NCI-H1417 (cell line): Measurements from ENCODE around the gene TTPAL.

Experiments
- DNase-seq, 3 experiments: peaks; one replicate each; lab custom pipeline; 2025; lab: John Stamatoyannopoulos, UW

Gene TTPAL

DNA sequence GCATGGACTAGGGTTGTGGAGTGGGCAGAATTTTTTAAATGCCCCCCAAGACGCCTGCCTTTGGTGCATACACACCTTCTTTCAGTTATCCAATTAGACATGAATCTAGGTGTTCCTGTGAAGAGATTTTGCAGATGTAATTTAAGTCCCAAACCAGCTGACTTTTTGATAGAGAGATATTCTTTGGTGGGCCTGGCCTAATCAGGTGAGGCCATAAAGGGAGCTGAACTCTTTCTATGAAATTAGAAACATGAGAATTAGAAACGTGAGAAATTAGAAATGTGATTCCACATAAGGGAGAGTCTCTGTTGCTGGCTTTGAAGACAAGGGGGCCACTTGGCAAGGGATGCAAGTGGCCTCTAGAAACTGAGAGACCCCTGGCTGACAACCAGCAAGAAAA lies 36.4 kb upstream of the TTPAL start:
- DNase-seq = no peak

GRCh38 chr20:44442298-44443070 lies 33.2 kb upstream of the TTPAL start:
- no peak for DNase-seq

- DNase-seq = no peak
These were observed 29.6 kb upstream of the TTPAL start for GRCh38 chr20:44445742-44446710.

DNA sequence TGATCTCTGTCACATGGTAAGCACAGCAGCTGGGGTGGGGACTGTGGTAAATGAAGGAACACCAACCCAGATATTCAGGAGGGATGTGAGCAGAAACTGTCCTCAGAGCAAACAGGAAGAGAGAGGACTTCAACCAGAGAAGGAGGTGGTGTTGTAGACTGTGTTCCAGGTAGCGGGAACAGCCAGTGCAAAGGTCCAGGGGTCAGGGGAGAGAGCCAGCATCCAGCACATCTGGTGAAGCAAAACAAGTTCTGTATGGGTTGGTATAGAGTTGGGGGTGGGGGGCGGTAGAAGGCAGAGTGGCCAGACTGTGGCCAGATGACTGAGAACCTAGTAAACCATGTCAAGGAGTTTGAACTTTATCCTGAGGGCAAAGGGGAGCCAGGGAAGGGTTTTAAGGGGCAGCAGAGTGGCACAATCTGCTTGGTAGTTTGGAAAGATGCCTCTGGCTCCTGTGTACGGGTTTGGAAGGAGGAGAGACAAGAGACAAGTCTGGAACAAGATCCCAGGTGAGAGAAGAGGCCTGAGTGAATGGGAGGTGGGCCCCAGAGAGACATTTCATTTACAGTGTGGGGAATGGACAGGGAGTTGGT lies 27.8 kb upstream of the TTPAL start:
- no peak for DNase-seq

GRCh38 chr20:44448753-44449546 lies 26.7 kb upstream of the TTPAL start:
- DNase-seq = no peak

DNA sequence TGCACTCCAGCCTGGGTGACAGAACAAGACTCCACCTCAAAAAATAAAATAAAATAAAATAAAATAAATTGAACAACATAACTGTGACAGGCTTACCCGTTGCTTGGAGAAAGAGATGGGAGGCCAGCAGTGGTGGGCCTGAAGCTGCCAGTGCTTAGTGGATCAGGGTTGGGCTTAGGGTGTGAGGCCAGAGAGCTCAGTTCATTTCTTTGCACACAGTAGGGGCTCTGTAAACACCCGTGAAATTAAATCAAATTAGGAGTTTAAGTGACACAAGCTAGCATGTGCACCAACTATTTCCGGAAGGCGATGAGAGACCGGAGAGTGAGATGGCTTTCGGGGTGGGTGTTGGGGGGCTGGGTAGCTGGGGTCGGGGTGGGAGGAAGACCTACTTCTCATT lies 25.8 kb upstream of the TTPAL start:
- DNase-seq = no peak

GRCh38 chr20:44450281-44450889 lies 25.3 kb upstream of the TTPAL start:
- peak in 1 of 3 experiments; percentile 16 for DNase-seq

- DNase-seq = no peak
These were observed 24.7 kb upstream of the TTPAL start for GRCh38 chr20:44450903-44451450.

GRCh38 chr20:44454306-44454963 lies 21.2 kb upstream of the TTPAL start:
- DNase-seq = no peak

DNA sequence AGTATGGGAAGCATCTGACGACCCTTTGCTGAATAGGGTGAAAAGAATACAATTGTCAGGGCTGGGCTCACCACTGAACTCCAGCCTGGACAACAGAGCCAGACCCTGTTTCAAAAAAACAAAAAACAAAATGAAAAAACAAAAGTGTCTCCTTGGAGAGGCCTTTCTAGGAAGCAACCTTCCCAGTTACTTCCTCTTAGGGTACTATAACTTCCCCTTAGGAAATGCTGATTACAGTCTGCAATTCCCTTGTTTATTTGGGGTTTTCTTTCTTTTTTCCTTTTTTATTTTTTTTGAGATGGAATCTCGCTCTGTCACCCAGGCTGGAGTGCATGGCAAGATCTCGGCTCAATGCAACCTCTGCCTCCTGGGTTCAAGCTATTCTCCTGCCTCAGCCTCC lies 20.5 kb upstream of the TTPAL start:
- no peak for DNase-seq

- no peak for DNase-seq
These were observed 19.1 kb upstream of the TTPAL start for GRCh38 chr20:44456611-44457010.

DNA sequence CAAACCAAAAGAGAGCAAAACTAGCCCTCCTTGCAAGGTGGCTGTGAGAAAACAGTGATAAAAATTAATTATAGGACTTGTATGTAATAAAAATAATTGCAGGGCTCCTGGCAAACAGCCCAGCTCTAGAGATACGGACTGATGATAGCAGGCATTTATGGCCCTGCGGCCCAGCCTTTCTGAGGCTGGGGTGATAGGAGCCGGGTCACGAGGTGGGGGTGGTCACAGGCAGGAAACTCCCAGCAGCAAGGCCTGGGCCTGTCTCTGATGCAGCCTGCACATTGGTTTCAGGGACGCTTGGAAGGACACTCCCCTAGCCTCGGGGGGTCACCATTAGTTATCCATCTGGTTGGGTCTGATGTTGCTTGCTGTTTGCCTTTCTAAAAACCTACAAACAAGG lies 18.7 kb upstream of the TTPAL start:
- DNase-seq = peak in 2 of 3 experiments; percentile 83 to 95

DNA sequence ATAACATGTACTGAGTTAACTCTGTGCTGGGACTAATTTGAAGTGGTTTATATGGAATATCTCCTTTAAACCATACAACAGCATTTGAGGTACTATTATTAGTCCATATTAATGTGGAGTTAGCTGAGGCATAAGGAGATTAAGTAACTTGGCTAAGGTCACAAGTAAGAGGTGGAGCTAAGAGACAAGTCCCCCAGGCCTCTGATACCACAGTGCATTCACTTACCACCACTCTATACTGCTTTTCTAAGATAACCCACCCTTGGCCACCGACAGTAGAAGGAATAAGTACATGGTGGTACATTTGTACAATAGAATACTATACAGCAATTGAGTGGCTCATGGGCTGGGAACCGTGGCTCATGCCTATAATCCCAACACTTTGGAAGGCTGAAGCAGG lies 16.4 kb upstream of the TTPAL start:
- no peak for DNase-seq

DNA sequence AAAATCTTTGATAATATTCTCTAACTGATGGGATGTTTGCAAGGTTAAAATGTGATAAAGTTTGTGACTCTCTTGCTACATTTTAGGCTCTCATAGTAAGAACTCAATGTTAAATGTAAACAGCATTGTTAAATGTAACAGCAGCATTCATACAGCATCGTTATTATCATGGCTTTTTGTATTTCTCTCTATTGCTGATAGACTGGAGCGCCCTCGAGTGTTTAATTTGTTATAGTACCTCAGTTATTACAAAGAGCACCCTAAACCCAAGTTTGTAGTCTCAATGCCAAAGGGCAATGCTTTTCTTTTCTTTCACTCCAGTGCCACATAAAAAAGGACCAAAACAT lies 14.9 kb upstream of the TTPAL start:
- peak in 2 of 3 experiments; percentile 6 to 64 for DNase-seq

- peak in 1 of 3 experiments; percentile 17 for DNase-seq
These were observed 14.4 kb upstream of the TTPAL start for GRCh38 chr20:44461142-44461802.

GRCh38 chr20:44461803-44462174 lies 13.9 kb upstream of the TTPAL start:
- DNase-seq = no peak

- no peak for DNase-seq
These were observed 12.2 kb upstream of the TTPAL start for GRCh38 chr20:44463466-44463865.

DNA sequence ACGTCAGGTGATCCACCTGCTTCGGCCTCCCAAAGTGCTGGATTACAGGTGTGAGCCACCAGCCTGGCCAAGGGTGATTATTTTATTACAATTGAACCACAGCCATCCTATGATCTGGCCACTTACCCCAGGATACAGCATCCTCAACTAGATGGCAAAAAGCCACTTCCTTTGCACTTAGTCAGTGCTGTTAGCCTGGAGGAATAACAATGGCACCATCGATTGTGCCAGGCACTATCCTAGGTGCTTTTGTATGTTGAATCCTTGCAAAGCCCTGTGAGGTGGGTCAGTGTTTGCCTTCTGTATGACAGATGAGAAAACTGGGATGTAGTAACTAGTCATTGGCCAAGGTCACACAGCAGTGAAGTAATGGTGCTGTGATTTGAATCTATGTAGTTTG lies 11.2 kb upstream of the TTPAL start:
- DNase-seq = no peak

DNA sequence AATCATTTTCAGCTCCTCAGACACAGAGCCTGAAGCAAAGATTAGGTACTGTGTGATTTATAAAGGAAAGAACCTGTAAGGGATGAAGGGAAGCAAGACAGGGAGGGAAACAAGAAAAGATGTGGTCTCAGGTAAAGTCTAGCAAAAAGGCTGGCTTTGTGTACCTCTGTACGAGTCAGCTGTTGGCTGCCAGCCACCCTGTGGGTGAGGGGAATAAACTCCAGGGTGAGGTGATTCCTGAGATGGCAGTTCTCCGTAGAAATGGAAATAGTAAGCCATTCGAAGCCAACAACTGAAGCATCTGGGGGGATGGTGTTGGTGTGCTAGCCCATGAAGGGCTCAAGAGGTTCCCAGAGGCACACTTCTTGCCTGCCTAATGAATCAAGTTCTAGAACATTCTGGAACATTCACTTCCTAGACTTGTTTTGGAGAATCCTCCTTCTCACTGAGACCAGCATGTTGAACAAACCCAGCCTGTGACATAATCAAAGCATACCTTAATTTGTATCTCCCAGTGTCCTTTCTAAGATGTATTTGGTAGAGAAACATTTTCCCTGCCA lies 10.6 kb upstream of the TTPAL start:
- no peak for DNase-seq
